Vagina (tissue), 2 donors: ENCODE data around the gene IGF1. TPM values are rescaled to one million over a fixed set of nuclear protein-coding genes. Genes with fewer than 3 reads are reported as not detected.

Experiments
- DNase-seq, 2 donors: peaks; one replicate each; pipeline ENCODE4 v3.0.0-alpha.2; 2017; ENCODE audit errors: extremely low spot score in 2 of 2
- H3K27ac ChIP-seq: fragments of 200-600 bp; sonication (generic); one replicate; pipeline ENCODE4 v1.5.1; 2019
- H3K27me3 ChIP-seq: fragments of 200-600 bp; sonication (generic); one replicate; pipeline ENCODE4 v1.5.1; 2019
- H3K36me3 ChIP-seq, 2 donors: fragments of 200-600 bp; sonication (generic); one replicate each; pipeline ENCODE4 v1.5.1; 2017 to 2019
- H3K4me1 ChIP-seq: fragments of 200-600 bp; sonication (generic); one replicate; pipeline ENCODE4 v1.5.1; 2019
- H3K4me3 ChIP-seq, 2 donors: fragments of 200-600 bp; sonication (generic); 1 replicate in 1 of 2; 2 replicates in 1 of 2; pipeline ENCODE4 v1.5.1; 2016 to 2019
- H3K9me3 ChIP-seq: fragments of 200-600 bp; sonication (generic); one replicate; pipeline ENCODE4 v1.5.1; 2019
- CTCF ChIP-seq, 3 experiments: fragments of 450-650 bp in 2 of 3; fragments of 200-600 bp in 1 of 3; sonication (generic) in 1 of 3; IDR thresholded peaks; one replicate each; pipeline ENCODE4 v1.5.1; 2017 to 2019; ENCODE audit warnings: antibody characterized with exemption in 3 of 3, mild to moderate bottlenecking in 2 of 3, moderate library complexity in 2 of 3
- POLR2A ChIP-seq, 2 donors: fragments of 450-650 bp; IDR thresholded peaks; one replicate each; pipeline ENCODE4 v1.6.1; 2017; ENCODE audit warnings: antibody characterized with exemption in 2 of 2, mild to moderate bottlenecking in 2 of 2, moderate library complexity in 2 of 2
- POLR2AphosphoS5 ChIP-seq, 2 donors: sonication (generic); formaldehyde crosslinking; IDR thresholded peaks; one replicate each; pipeline ENCODE4 v1.9.0; 2017; ENCODE audit warnings: antibody characterized with exemption in 2 of 2, mild to moderate bottlenecking in 2 of 2, low read depth in 1 of 2; ENCODE audit not compliant: insufficient read depth in 1 of 2
- intact Hi-C: fragments of 100-400 bp; cut with DNase I; formaldehyde crosslinking; loops from one replicate; pipeline ENCODE4 v1.15.1; 2023
- total RNA-seq: library from RNA; depleted of rRNA; stranded (reverse); fragments of >200 nt; gene quantifications from one replicate; pipeline ENCODE4 v1.2.3, GENCODE V29; 2016

Gene IGF1
- 68.0 TPM for total RNA-seq

DNA sequence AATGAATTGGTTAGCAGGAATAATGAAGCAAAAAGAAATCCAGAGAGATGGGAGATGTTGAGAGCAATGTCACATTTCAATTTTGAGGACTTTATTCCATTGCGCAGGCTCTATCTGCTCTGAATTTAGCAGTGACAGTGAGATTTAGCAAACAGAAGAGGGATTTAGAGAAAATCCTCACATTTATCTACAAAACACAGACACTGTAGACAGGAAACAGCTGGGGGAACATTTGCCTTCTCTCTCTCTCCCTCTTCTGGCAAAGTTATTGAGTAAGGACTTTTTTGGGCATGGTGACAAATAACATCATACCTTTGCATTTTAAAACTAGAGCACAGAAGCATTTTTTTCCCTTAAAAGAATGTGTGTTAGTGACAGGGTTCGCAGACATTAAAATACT is at the start of gene IGF1:
Gene IGF1, minus strand, starts transcription at position 158 of the 400 bp plus-strand sequence. CDS start 182 bp downstream, outside the sequence.
- Histone ChIP-seq H3K27ac (peak within 1 kb of the TSS; percentile 77), H3K9me3 (no peaks in the 10 kb centered on the region), H3K27me3 (no peaks in the 10 kb centered on the region), H3K36me3 (no peaks in the 10 kb centered on the region), H3K4me3 (peak within 1 kb of the TSS; percentile 36 to 44), H3K4me1 (peaks cover 11% of the 10 kb centered on the region)
- DNase-seq, result no peak
- intact Hi-C loops, result no loop called here
- TF ChIP-seq CTCF (IDR thresholded peaks at IDR 0.05), result no peak
- TF ChIP-seq POLR2AphosphoS5 (IDR thresholded peaks at IDR 0.05; ENCODE audit: insufficient read depth in 1 of 2, low read depth in 1 of 2), result peak in 1 of 2 donors; percentile 25
- TF ChIP-seq POLR2A (IDR thresholded peaks at IDR 0.05), result no peak

GRCh38 chr12:102528111-102528510 is 47.7 kb upstream of the IGF1 start:
- Histone ChIP-seq H3K9me3 (no peaks in the 10 kb centered on the region), H3K36me3 (no peaks in the 10 kb centered on the region), H3K27ac (no peak overlapping the region), H3K4me3 (no peak overlapping the region), H3K4me1 (peaks cover under 1% of the 10 kb centered on the region), H3K27me3 (no peaks in the 10 kb centered on the region)
- intact Hi-C loops, result no loop called here
- DNase-seq, result no peak
- TF ChIP-seq POLR2AphosphoS5 (IDR thresholded peaks at IDR 0.05; ENCODE audit: insufficient read depth in 1 of 2, low read depth in 1 of 2) (no peak), CTCF (IDR thresholded peaks at IDR 0.05) (no peak), POLR2A (IDR thresholded peaks at IDR 0.05) (no peak)

DNA sequence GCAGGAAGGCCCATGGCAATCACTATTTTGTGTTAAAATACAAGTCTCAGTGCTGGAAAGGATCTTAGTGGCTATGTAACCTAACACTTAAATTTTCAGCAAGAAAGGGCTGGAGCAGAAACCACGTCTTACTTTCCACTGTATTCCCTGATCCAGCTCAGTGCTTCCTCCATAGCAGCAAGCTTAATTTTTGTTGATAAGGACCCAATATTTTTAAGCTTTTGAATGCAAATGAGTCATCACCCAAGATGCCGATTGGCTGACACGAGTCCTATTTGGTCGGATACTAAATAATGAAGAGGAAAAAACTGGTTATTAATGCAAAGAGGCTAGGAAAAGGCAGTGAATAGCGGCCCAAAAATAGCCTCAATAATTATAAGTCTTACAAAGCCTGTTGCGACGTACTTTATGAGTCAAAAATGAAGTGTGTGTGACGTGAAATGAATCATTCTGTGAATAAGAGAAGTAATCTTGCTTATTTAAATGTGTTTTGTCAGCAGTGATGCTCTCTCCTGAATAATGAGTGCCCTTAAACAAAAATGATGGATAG is 46.9 kb upstream of the IGF1 start:
- Histone ChIP-seq H3K4me1 (no peaks in the 10 kb centered on the region), H3K36me3 (no peaks in the 10 kb centered on the region), H3K4me3 (no peak overlapping the region), H3K27me3 (no peaks in the 10 kb centered on the region), H3K27ac (no peak overlapping the region), H3K9me3 (no peaks in the 10 kb centered on the region)
- TF ChIP-seq CTCF (IDR thresholded peaks at IDR 0.05) (no peak), POLR2A (IDR thresholded peaks at IDR 0.05) (no peak), POLR2AphosphoS5 (IDR thresholded peaks at IDR 0.05; ENCODE audit: insufficient read depth in 1 of 2, low read depth in 1 of 2) (no peak)
- intact Hi-C loops, result no loop called here
- no peak for DNase-seq

GRCh38 chr12:102526656-102527055 is 46.3 kb upstream of the IGF1 start:
- no peaks in the 10 kb centered on the region for H3K9me3 ChIP-seq
- intact Hi-C loops, result no loop called here
- no peaks in the 10 kb centered on the region for H3K4me1 ChIP-seq
- DNase-seq, result no peak
- TF ChIP-seq POLR2AphosphoS5 (IDR thresholded peaks at IDR 0.05; ENCODE audit: insufficient read depth in 1 of 2, low read depth in 1 of 2), result no peak
- TF ChIP-seq POLR2A (IDR thresholded peaks at IDR 0.05), result no peak
- TF ChIP-seq CTCF (IDR thresholded peaks at IDR 0.05), result no peak
- H3K36me3 ChIP-seq, result no peaks in the 10 kb centered on the region
- H3K27ac ChIP-seq, result no peak overlapping the region
- H3K4me3 ChIP-seq, result no peak overlapping the region
- no peaks in the 10 kb centered on the region for H3K27me3 ChIP-seq

GRCh38 chr12:102522768-102523167 is 42.4 kb upstream of the IGF1 start:
- TF ChIP-seq POLR2AphosphoS5 (IDR thresholded peaks at IDR 0.05; ENCODE audit: insufficient read depth in 1 of 2, low read depth in 1 of 2) (no peak), POLR2A (IDR thresholded peaks at IDR 0.05) (no peak), CTCF (IDR thresholded peaks at IDR 0.05) (no peak)
- Histone ChIP-seq H3K4me1 (no peaks in the 10 kb centered on the region), H3K27ac (no peak overlapping the region), H3K27me3 (no peaks in the 10 kb centered on the region), H3K4me3 (no peak overlapping the region), H3K9me3 (no peaks in the 10 kb centered on the region), H3K36me3 (no peaks in the 10 kb centered on the region)
- DNase-seq, result no peak
- intact Hi-C loops, result no loop called here
